ENCODE measurements around the gene ARFGEF2. TPM values are rescaled to one million over a fixed set of nuclear protein-coding genes. Genes with fewer than 3 reads are reported as not detected.

Gene ARFGEF2
- total and polyA plus RNA-seq, 10 of the 15 experiments (the other 5 are each of a cell fraction or from before 2014, with no cell fraction given) = 5.2 to 24.1 (median 17.7) TPM

DNA sequence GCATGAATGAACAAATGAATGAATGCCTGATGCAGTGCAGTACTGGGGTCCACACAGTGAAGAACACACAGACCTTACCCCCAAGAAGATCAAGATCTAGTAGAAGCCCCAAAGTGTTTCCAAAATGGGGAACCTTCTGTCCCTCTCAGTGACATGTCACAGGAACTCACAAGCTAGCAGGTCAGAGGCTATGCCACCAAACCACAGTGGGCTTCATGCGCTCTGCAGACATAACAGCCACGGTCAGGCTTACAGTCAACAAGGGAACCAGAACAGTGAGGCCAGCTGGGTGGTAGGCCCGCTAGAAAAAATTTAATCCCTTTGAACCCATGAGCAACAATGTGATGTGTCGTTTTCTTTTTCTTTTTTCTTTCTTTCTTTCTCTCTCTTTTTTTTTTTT is 20.2 kb upstream of the ARFGEF2 start:
- Histone ChIP-seq H3K79me2 (ENCODE audit: control insufficient read depth, insufficient read depth, low read length) (no peaks in the 10 kb centered on the region), H3K4me1 (ENCODE audit: control insufficient read depth, insufficient read depth, low read length) (peaks cover 11% of the 10 kb centered on the region), H2AFZ (ENCODE audit: control insufficient read depth, low read depth, low read length) (no peak overlapping the region), H3K36me3 (ENCODE audit: control insufficient read depth in 2 of 2, insufficient read depth in 2 of 2, low read length in 1 of 2) (no peaks in the 10 kb centered on the region), H3K9me3 (replicated peaks; ENCODE audit: control insufficient read depth, insufficient read depth, low read length) (no peaks in the 10 kb centered on the region), H3K9ac (ENCODE audit: control insufficient read depth, insufficient read depth, low read length) (no peak overlapping the region), H3K4me3 (no peak overlapping the region), H3K4me2 (ENCODE audit: control insufficient read depth, insufficient read depth) (no peak overlapping the region), H3K27me3 (replicated peaks in 1 of 2; ENCODE audit: control insufficient read depth in 2 of 2, insufficient read depth in 2 of 2, low read length in 1 of 2) (no peaks in the 10 kb centered on the region), H3K27ac (ENCODE audit: control insufficient read depth, insufficient read depth) (no peak overlapping the region), H4K20me1 (ENCODE audit: control insufficient read depth, insufficient read depth) (no peaks in the 10 kb centered on the region)
- no TSS peak for BruUV-seq (replicated peaks)
- SMC1A ChIA-PET (ENCODE audit: uncharacterized antibody, unreplicated experiment) = interaction anchor here (0.7 to 2.1 kb wide), 4 partner anchors 25 to 281 kb away, joined by 3 to 10 read pairs (median 4); no protein-coding TSS in a partner anchor
- CTCF ChIA-PET = interaction anchor here (0.7 to 4.0 kb wide), 4 partner anchors 8 to 1628 kb away, joined by 3 to 21 read pairs (median 3); no protein-coding TSS in a partner anchor
- no peak for DNase-seq (ENCODE audit: low read depth, low spot score)
- TF ChIP-seq SMAD1 (IDR thresholded peaks at IDR 0.05; ENCODE audit: low read depth, partially characterized antibody) = no peak
- TF ChIP-seq RCOR1 (conservative IDR thresholded peaks at IDR 0.05; ENCODE audit: low read depth, low read length) = no peak
- TF ChIP-seq ZNF622 (IDR thresholded peaks at IDR 0.05) = no peak
- no peak for TF ChIP-seq HCFC1 (IDR thresholded peaks at IDR 0.05; ENCODE audit: low read length)
- TF ChIP-seq TBL1XR1 (IDR thresholded peaks at IDR 0.05; ENCODE audit: low read depth, low read length) = no peak
- TF ChIP-seq RFX5 (IDR thresholded peaks at IDR 0.05; ENCODE audit: low read depth, low read length) = no peak
- no peak for TF ChIP-seq TAF1 (IDR thresholded peaks at IDR 0.05; ENCODE audit: borderline replicate concordance, low read depth, low read length)
- TF ChIP-seq YBX1 (IDR thresholded peaks at IDR 0.05) = no peak
- TF ChIP-seq, protein P1, sequence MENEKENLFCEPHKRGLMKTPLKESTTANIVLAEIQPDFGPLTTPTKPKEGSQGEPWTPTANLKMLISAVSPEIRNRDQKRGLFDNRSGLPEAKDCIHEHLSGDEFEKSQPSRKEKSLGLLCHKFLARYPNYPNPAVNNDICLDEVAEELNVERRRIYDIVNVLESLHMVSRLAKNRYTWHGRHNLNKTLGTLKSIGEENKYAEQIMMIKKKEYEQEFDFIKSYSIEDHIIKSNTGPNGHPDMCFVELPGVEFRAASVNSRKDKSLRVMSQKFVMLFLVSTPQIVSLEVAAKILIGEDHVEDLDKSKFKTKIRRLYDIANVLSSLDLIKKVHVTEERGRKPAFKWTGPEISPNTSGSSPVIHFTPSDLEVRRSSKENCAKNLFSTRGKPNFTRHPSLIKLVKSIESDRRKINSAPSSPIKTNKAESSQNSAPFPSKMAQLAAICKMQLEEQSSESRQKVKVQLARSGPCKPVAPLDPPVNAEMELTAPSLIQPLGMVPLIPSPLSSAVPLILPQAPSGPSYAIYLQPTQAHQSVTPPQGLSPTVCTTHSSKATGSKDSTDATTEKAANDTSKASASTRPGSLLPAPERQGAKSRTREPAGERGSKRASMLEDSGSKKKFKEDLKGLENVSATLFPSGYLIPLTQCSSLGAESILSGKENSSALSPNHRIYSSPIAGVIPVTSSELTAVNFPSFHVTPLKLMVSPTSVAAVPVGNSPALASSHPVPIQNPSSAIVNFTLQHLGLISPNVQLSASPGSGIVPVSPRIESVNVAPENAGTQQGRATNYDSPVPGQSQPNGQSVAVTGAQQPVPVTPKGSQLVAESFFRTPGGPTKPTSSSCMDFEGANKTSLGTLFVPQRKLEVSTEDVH (IDR thresholded peaks at IDR 0.05; ENCODE audit: low read depth, partially characterized antibody) = no peak
- TF ChIP-seq MTA2 (IDR thresholded peaks at IDR 0.05; ENCODE audit: low read depth) = no peak
- RAD21 ChIA-PET (ENCODE audit: unreplicated experiment) = interaction anchor here (1.1 to 1.2 kb wide), 2 partner anchors 189 to 244 kb away, joined by 3 to 4 read pairs; no protein-coding TSS in a partner anchor
- no peak for FAIRE-seq
- ATAC-seq = no peak
- POLR2A ChIA-PET = interaction anchor here (0.6 kb wide), 1 partner anchor 1029 kb away, joined by 5 read pairs; no protein-coding TSS in a partner anchor
- intact Hi-C loops (cut with micrococcal nuclease; ENCODE audit: unreplicated experiment) (loop anchor here (10.0 kb wide), 1 partner anchor 187 kb away; no protein-coding TSS in a partner anchor), in situ Hi-C loops (cut with MboI) (no loop called here)
- 55% methylated on average over 4 of the region's 4 CpGs for WGBS (ENCODE audit: insufficient coverage, insufficient replicate concordance, low lambda C conversion rate, missing lambda C conversion rate)
